Measurements from ENCODE around the gene THAP8.

GRCh38 chr19:35992907-35993765 is 60.9 kb downstream of the THAP8 start:
- no peak for TF ChIP-seq REST (IDR thresholded peaks at IDR 0.05; ENCODE audit: insufficient replicate concordance, low read depth)
- no peak for TF ChIP-seq CTCF (IDR thresholded peaks at IDR 0.05; ENCODE audit: insufficient read depth, low read length)

Measured in HL-60 (cell line).